BLaER1 treated with 17β-estradiol and CSF1 and Interleukin-3, amounts not matched to agents 10 nM and 100 nM (cell line): ENCODE data around the gene TRIM34.
"Not testable (repeated sequence)": the region's sequence is repeated elsewhere in the genome, so short reads cannot be mapped to it uniquely, and the experiment has no call there.

Source experiments
- H3K27ac ChIP-seq, 11 experiments: shearing (Covaris generic); formaldehyde crosslinking; 2 replicates each; pipeline ENCODE4 v1.8.1; 2022
- H3K27me3 ChIP-seq, 11 experiments: shearing (Covaris generic); formaldehyde crosslinking; 2 replicates each; pipeline ENCODE4 v1.8.1; 2022
- H3K36me3 ChIP-seq, 11 experiments: shearing (Covaris generic); formaldehyde crosslinking; 2 replicates each; pipeline ENCODE4 v1.8.1; 2022
- H3K4me1 ChIP-seq, 10 experiments: shearing (Covaris generic); formaldehyde crosslinking; 2 replicates each; pipeline ENCODE4 v1.8.1; 2022
- H3K4me2 ChIP-seq, 11 experiments: shearing (Covaris generic); formaldehyde crosslinking; 2 replicates each; pipeline ENCODE4 v1.8.1; 2022
- H3K4me3 ChIP-seq, 10 experiments: shearing (Covaris generic); formaldehyde crosslinking; 2 replicates each; pipeline ENCODE4 v1.8.1; 2022
- H3K9ac ChIP-seq, 11 experiments: shearing (Covaris generic); formaldehyde crosslinking; 2 replicates each; pipeline ENCODE4 v1.8.1; 2022
- H3K9me3 ChIP-seq, 11 experiments: shearing (Covaris generic); formaldehyde crosslinking; replicated peaks in 1 of 11; 2 replicates each; pipeline ENCODE4 v1.8.1; 2022
- H4K20me1 ChIP-seq, 11 experiments: shearing (Covaris generic); formaldehyde crosslinking; 2 replicates each; pipeline ENCODE4 v1.8.1; 2022
- Cebpa-rat ChIP-seq, 11 experiments: shearing (Covaris generic); IDR thresholded peaks; 2 replicates each; pipeline ENCODE4 v1.8.1; 2022

The TRIM34 gene

GRCh38 chr11:5596607-5597201 is 28.1 kb upstream of the TRIM34 start, which contains the start of gene TRIM6:
TRIM6 (plus strand) TSS chr11:5596637; CDS start chr11:5596898, 261 bp downstream.
- Histone ChIP-seq H3K4me2 (peak within 1 kb of the TSS; percentile 67 to 88 (median 83)), H4K20me1 (no peaks in the 10 kb centered on the region), H3K4me1 (peaks cover 14 to 34% (median 24%) of the 10 kb centered on the region in 10 experiments; a peak in 18 of 20 replicates), H3K27ac (peak within 1 kb of the TSS; percentile 29 to 84 (median 77); a peak in 21 of 22 replicates), H3K9ac (peak within 1 kb of the TSS; percentile 71 to 81 (median 76)), H3K36me3 (no peaks in the 10 kb centered on the region), H3K9me3 (no peaks in the 10 kb centered on the region), H3K4me3 (peak within 1 kb of the TSS; percentile 57 to 72 (median 62)), H3K27me3 (no peaks in the 10 kb centered on the region)
- TF ChIP-seq Cebpa-rat (IDR thresholded peaks at IDR 0.05) = no peak

- peak overlapping the region in 3 of 10 experiments; percentile 6 to 68 (median 58); a peak in 2 of 20 replicates for H3K4me3 ChIP-seq
- peaks cover 14 to 34% (median 25%) of the 10 kb centered on the region in 10 experiments; a peak in 18 of 20 replicates for H3K4me1 ChIP-seq
- H4K20me1 ChIP-seq = no peaks in the 10 kb centered on the region
- peak overlapping the region in 3 of 11 experiments; percentile 16 to 75 (median 37); a peak in 3 of 22 replicates for H3K9ac ChIP-seq
- H3K27me3 ChIP-seq = no peaks in the 10 kb centered on the region
- H3K9me3 ChIP-seq = no peaks in the 10 kb centered on the region
- TF ChIP-seq Cebpa-rat (IDR thresholded peaks at IDR 0.05) = no peak
- H3K4me2 ChIP-seq = peak overlapping the region; percentile 67 to 88 (median 83)
- no peaks in the 10 kb centered on the region for H3K36me3 ChIP-seq
- H3K27ac ChIP-seq = peak overlapping the region in 1 of 11 experiments; percentile 28; a peak in 2 of 22 replicates
These were observed 26.8 kb upstream of the TRIM34 start for GRCh38 chr11:5597953-5598352.

DNA sequence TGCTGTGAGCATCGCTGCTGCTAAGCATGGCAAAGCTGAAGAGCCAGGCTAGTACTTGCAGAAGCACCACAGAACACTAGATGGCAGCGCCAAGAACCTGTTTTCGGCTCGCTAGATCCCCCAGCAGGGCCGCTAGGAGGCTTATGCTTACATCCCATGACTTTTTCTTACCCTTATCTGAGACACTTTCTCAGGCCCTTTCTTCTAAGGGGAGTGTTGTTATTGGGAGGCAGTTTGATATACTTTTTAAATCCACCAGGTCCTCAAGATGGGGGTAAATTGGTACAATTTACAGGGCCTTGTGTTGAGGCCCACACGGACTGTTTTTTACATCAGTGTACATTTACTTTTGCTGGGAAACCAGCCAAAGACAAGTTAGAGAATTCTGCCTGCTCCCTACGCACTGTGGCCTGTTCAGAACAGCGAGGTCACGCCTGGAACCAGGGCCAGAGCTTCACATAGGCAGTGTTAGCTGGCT is 24.4 kb upstream of the TRIM34 start:
- Histone ChIP-seq H3K4me2 (no peak overlapping the region), H3K27me3 (no peaks in the 10 kb centered on the region), H3K4me3 (no peak overlapping the region), H3K9ac (no peak overlapping the region), H3K4me1 (peaks cover 14 to 43% (median 36%) of the 10 kb centered on the region in 10 experiments; a peak in 18 of 20 replicates), H3K9me3 (no peaks in the 10 kb centered on the region), H3K27ac (no peak overlapping the region), H3K36me3 (peaks cover 0 to 11% (median 6%) of the 10 kb centered on the region in 11 experiments; a peak in 8 of 22 replicates), H4K20me1 (no peaks in the 10 kb centered on the region; a peak in 1 of 22 replicates)
- TF ChIP-seq Cebpa-rat (IDR thresholded peaks at IDR 0.05) = no peak

GRCh38 chr11:5602791-5603190 is 22.0 kb upstream of the TRIM34 start:
- peaks cover 4 to 27% (median 22%) of the 10 kb centered on the region in 10 experiments; a peak in 18 of 20 replicates for H3K4me1 ChIP-seq
- H4K20me1 ChIP-seq = not testable (repeated sequence)

DNA sequence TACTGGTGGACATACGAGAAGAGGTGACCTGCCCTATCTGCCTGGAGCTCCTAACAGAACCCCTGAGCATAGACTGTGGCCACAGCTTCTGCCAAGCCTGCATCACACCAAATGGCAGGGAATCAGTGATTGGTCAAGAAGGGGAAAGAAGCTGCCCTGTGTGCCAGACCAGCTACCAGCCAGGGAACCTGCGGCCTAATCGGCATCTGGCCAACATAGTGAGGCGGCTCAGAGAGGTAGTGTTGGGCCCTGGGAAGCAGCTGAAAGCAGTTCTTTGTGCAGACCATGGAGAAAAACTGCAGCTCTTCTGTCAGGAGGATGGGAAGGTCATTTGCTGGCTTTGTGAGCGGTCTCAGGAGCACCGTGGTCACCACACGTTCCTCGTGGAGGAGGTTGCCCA is 21.5 kb upstream of the TRIM34 start:
- Histone ChIP-seq H3K36me3 (peaks cover 6 to 30% (median 21%) of the 10 kb centered on the region in 11 experiments; a peak in 16 of 22 replicates), H3K9ac (no peak overlapping the region), H3K4me1 (peaks cover 0 to 21% (median 17%) of the 10 kb centered on the region in 10 experiments; a peak in 14 of 20 replicates), H4K20me1 (no peaks in the 10 kb centered on the region; a peak in 1 of 22 replicates), H3K27ac (no peak overlapping the region), H3K4me3 (no peak overlapping the region), H3K9me3 (no peaks in the 10 kb centered on the region), H3K4me2 (peak overlapping the region in 6 of 11 experiments; percentile 11 to 48 (median 26); a peak in 10 of 22 replicates), H3K27me3 (no peaks in the 10 kb centered on the region)
- TF ChIP-seq Cebpa-rat (IDR thresholded peaks at IDR 0.05) = no peak

More at GRCh38 chr11:5602791-5603190, 22.0 kb upstream of the TRIM34 start:
- H3K4me2 ChIP-seq = peak overlapping the region in 2 of 11 experiments; percentile 18 to 39; a peak in 1 of 22 replicates
- not testable (repeated sequence) for H3K27me3 ChIP-seq, H3K9ac ChIP-seq, H3K27ac ChIP-seq, H3K9me3 ChIP-seq, H3K4me3 ChIP-seq
- H3K36me3 ChIP-seq = peaks cover 6 to 30% (median 17%) of the 10 kb centered on the region in 11 experiments; a peak in 15 of 22 replicates

DNA sequence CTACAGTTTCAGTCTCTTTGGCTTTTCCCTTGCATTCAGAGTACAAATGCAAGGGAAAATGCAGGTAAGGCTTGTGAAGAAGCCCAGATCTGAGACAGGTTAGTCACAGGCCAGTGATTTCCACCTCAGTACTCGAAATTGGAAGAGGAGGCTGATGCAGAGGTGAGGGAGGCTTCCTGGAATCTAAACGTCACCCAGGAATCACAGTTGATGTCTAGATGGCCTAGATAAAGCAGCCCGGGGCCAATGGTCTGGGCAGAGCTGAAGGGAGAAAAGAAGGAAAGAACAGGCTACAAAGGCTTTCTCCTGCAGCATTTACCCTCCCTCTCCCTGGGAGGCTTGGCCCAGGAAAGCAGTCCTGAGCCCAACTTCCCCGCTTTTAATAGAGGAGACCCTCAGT is 19.9 kb upstream of the TRIM34 start:
- no peak overlapping the region for H3K4me2 ChIP-seq
- no peak overlapping the region for H3K4me3 ChIP-seq
- H3K27ac ChIP-seq = no peak overlapping the region
- H3K4me1 ChIP-seq = peaks cover 0 to 13% (median 10%) of the 10 kb centered on the region in 10 experiments; a peak in 12 of 20 replicates
- H3K9ac ChIP-seq = no peak overlapping the region
- TF ChIP-seq Cebpa-rat (IDR thresholded peaks at IDR 0.05) = no peak
- peaks cover 6 to 35% (median 30%) of the 10 kb centered on the region in 11 experiments; a peak in 16 of 22 replicates for H3K36me3 ChIP-seq
- no peaks in the 10 kb centered on the region for H3K9me3 ChIP-seq
- no peaks in the 10 kb centered on the region; a peak in 1 of 22 replicates for H4K20me1 ChIP-seq
- H3K27me3 ChIP-seq = no peaks in the 10 kb centered on the region

DNA sequence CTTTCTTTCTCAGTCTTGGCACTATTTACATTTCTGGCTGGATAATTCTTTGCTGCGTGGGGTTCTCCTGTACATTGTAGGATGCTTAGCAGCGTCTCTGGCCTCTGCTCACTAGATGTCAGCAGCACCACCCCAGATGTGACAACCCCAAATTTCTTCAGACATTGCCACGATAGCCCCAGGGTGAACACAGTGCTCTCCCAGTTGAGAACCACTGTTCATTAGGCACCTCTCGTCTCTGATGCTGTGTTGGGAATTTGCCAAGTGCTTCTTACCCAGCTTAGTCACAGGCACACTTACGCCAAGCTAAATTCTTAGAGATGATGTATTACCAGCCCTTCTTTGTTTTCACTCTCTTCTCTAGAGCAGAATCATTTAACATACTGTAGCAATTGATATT is 19.0 kb upstream of the TRIM34 start:
- Histone ChIP-seq H3K4me2 (no peak overlapping the region), H3K36me3 (peaks cover 6 to 44% (median 35%) of the 10 kb centered on the region in 11 experiments; a peak in 17 of 22 replicates), H4K20me1 (no peaks in the 10 kb centered on the region; a peak in 1 of 22 replicates), H3K4me3 (no peak overlapping the region), H3K9ac (no peak overlapping the region), H3K27me3 (no peaks in the 10 kb centered on the region), H3K4me1 (peaks cover 8 to 22% (median 16%) of the 10 kb centered on the region in 10 experiments; a peak in 19 of 20 replicates), H3K27ac (no peak overlapping the region), H3K9me3 (no peaks in the 10 kb centered on the region)
- no peak for TF ChIP-seq Cebpa-rat (IDR thresholded peaks at IDR 0.05)

DNA sequence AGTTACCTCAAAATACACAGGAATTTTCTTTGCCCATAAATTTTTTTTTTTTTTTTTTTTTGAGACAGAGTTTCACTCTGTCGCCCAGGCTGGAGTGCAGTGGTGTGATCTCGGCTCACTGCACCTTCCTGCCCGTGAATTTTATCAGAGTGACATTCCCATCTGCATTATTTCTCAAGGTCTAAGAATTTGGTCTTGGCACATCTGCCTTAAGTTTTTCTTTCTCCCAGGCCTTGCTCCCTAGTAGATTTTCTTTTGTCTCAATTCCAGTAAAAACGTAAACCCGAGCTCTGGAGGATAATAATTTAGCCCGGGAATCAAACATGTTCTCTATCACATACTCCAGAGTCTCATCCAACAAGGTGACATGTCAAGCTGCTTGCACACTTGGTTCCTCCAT is 16.0 kb upstream of the TRIM34 start:
- no peaks in the 10 kb centered on the region for H4K20me1 ChIP-seq
- H3K4me1 ChIP-seq = peaks cover 8 to 13% (median 10%) of the 10 kb centered on the region in 10 experiments; a peak in 19 of 20 replicates
- H3K4me2 ChIP-seq = no peak overlapping the region
- H3K9me3 ChIP-seq = no peaks in the 10 kb centered on the region
- no peak overlapping the region for H3K4me3 ChIP-seq
- no peaks in the 10 kb centered on the region for H3K27me3 ChIP-seq
- no peak overlapping the region for H3K9ac ChIP-seq
- TF ChIP-seq Cebpa-rat (IDR thresholded peaks at IDR 0.05) = no peak
- H3K27ac ChIP-seq = no peak overlapping the region
- H3K36me3 ChIP-seq = peaks cover 6 to 51% (median 42%) of the 10 kb centered on the region in 11 experiments; a peak in 18 of 22 replicates

- H3K9me3 ChIP-seq = no peaks in the 10 kb centered on the region
- H4K20me1 ChIP-seq = no peaks in the 10 kb centered on the region
- H3K36me3 ChIP-seq = peaks cover 0 to 46% (median 31%) of the 10 kb centered on the region in 11 experiments; a peak in 18 of 22 replicates
- no peak overlapping the region for H3K9ac ChIP-seq
- H3K4me3 ChIP-seq = no peak overlapping the region
- peaks cover 6 to 12% (median 9%) of the 10 kb centered on the region in 10 experiments; a peak in 15 of 20 replicates for H3K4me1 ChIP-seq
- H3K4me2 ChIP-seq = peak overlapping the region in 10 of 11 experiments; percentile 7 to 58 (median 28); a peak in 12 of 22 replicates
- no peaks in the 10 kb centered on the region for H3K27me3 ChIP-seq
- peak overlapping the region in 1 of 11 experiments; percentile 0; a peak in 1 of 22 replicates for H3K27ac ChIP-seq
- TF ChIP-seq Cebpa-rat (IDR thresholded peaks at IDR 0.05) = no peak
These were observed 14.4 kb upstream of the TRIM34 start for GRCh38 chr11:5610446-5610845.
